Amygdala (tissue), 56 donors: Measurements from ENCODE around the gene CCDC82.

Experiments
- DNase-seq, 56 donors: peaks; one replicate each; lab custom pipeline; 2025; lab: John Stamatoyannopoulos, UW

The CCDC82 gene

GRCh38 chr11:96330511-96330859, 59.2 kb downstream of the CCDC82 start:
- no peak for DNase-seq

GRCh38 chr11:96329855-96330510, 59.7 kb downstream of the CCDC82 start:
- DNase-seq = no peak

GRCh38 chr11:96329419-96329818, 60.3 kb downstream of the CCDC82 start:
- no peak for DNase-seq

GRCh38 chr11:96328395-96329010, 61.2 kb downstream of the CCDC82 start:
- DNase-seq = no peak

GRCh38 chr11:96326959-96327358, 62.8 kb downstream of the CCDC82 start:
- no peak for DNase-seq

GRCh38 chr11:96324912-96325311, 64.8 kb downstream of the CCDC82 start:
- DNase-seq = no peak

GRCh38 chr11:96323642-96323985, 66.1 kb downstream of the CCDC82 start:
- DNase-seq = no peak

GRCh38 chr11:96322775-96323641, 66.7 kb downstream of the CCDC82 start:
- DNase-seq = no peak

- no peak for DNase-seq
Observed at GRCh38 chr11:96321091-96321490, 68.6 kb downstream of the CCDC82 start.

GRCh38 chr11:96319898-96320656, 69.6 kb downstream of the CCDC82 start:
- no peak for DNase-seq

GRCh38 chr11:96318850-96319249, 70.9 kb downstream of the CCDC82 start:
- no peak for DNase-seq

GRCh38 chr11:96318399-96318798, 71.3 kb downstream of the CCDC82 start:
- DNase-seq = no peak

- DNase-seq = no peak
Observed at GRCh38 chr11:96317985-96318384, 71.7 kb downstream of the CCDC82 start.

GRCh38 chr11:96317571-96317970, 72.1 kb downstream of the CCDC82 start:
- peak in 5 of 56 donors; percentile 3 to 31 (median 11) for DNase-seq

GRCh38 chr11:96316869-96317268, 72.8 kb downstream of the CCDC82 start:
- no peak for DNase-seq

GRCh38 chr11:96315476-96315875, 74.2 kb downstream of the CCDC82 start:
- DNase-seq = no peak

- no peak for DNase-seq
Observed at GRCh38 chr11:96314326-96315020, 75.2 kb downstream of the CCDC82 start.

GRCh38 chr11:96313163-96313562, 76.5 kb downstream of the CCDC82 start:
- no peak for DNase-seq

GRCh38 chr11:96311120-96311568, 78.6 kb downstream of the CCDC82 start:
- DNase-seq = no peak

GRCh38 chr11:96310236-96310635, 79.5 kb downstream of the CCDC82 start:
- no peak for DNase-seq
